NCI-H1105 (cell line): ENCODE results near the gene PLCD4.
A peak's percentile ranks its signal among the peaks of the same experiment; 100 is the strongest.

Experiments used
- DNase-seq: peaks from one replicate; lab custom pipeline; 2025; lab: John Stamatoyannopoulos, UW

PLCD4 gene

GRCh38 chr2:218664653-218665052 is 57.0 kb downstream of the PLCD4 start:
- DNase-seq = no peak

- DNase-seq = no peak
Observed at GRCh38 chr2:218671097-218671653, 63.5 kb downstream of the PLCD4 start.

- DNase-seq = peak; percentile 77
Observed at GRCh38 chr2:218671654-218672566, 64.2 kb downstream of the PLCD4 start, which contains the start of the genes RNF25 and STK36. Gene RNF25, minus strand, starts transcription at chr2:218672002. Its CDS starts 32 bp downstream, at chr2:218671970. Gene STK36, plus strand, starts transcription at chr2:218672086. Its CDS starts 744 bp downstream, at chr2:218672830.

GRCh38 chr2:218679119-218679518 is 71.4 kb downstream of the PLCD4 start:
- no peak for DNase-seq

- no peak for DNase-seq
Observed at GRCh38 chr2:218680061-218680460, 72.4 kb downstream of the PLCD4 start.
